K562 (cell line): ENCODE data around the gene PXMP2. TPM values are rescaled to one million over a fixed set of nuclear protein-coding genes. Genes with fewer than 3 reads are reported as not detected.
A peak's percentile ranks its signal among the peaks of the same experiment; 100 is the strongest.

Source experiments
- ATAC-seq: fragments of 200-7000 bp; cut with Tn5 transposase; 3 replicates; pipeline ENCODE4 v1.9.1; 2020; ENCODE audit warnings: moderate library complexity
- BruUV-seq: library from RNA; stranded (reverse); fragments of 400-500 nt; replicated peaks from 2 replicates; lab custom pipeline; 2021; lab: Mats Ljungman, UMichigan
- CTCF ChIA-PET: fragments of 300-600 bp; formaldehyde crosslinking; extraction: SDS; loops from one replicate; lab custom pipeline; 2021; ENCODE audit warnings: low intra/inter-chr PET ratio; lab: Yijun Ruan, JAX
- POLR2A ChIA-PET: fragments of 300-600, 350-650 bp; sonication (Branson Sonifier 250); formaldehyde crosslinking; extraction: SDS; loops from one replicate; lab custom pipeline; 2021; ENCODE audit warnings: antibody characterized with exemption, inconsistent platforms; lab: Yijun Ruan, JAX
- DNase-seq, 4 experiments: peaks; one replicate each; pipeline versions ENCODE4 v3.0.0 to v3.0.0-alpha.2; 2011 to 2018; ENCODE audit warnings: low spot score in 3 of 4, mixed read lengths in 3 of 4; ENCODE audit errors: extremely low read depth in 1 of 4
- FAIRE-seq: peaks from 2 replicates; lab custom pipeline; 2011; peaks lifted over from hg19 to GRCh38; lab: Jason Lieb, UNC
- H2AFZ ChIP-seq: 2 replicates; pipeline ENCODE4 v1.6.0; 2011; ENCODE audit warnings: low read depth, low read length, control low read depth, inconsistent platforms
- H3K27ac ChIP-seq: fragments of 200-600 bp; 3 replicates; pipeline ENCODE4 v1.8.0; 2011; ENCODE audit warnings: low read depth, mild to moderate bottlenecking, control low read depth, inconsistent platforms, low read length, moderate library complexity, mixed read lengths; ENCODE audit errors: extremely low read depth
- H3K27me3 ChIP-seq, 2 experiments: fragments of 300-600 bp in 1 of 2; 2 replicates in 1 of 2; 3 replicates in 1 of 2; pipeline versions ENCODE4 v1.6.0 to v1.8.0; 2011; ENCODE audit warnings: inconsistent platforms in 2 of 2, low read length in 2 of 2, mild to moderate bottlenecking in 1 of 2, mixed read lengths in 1 of 2, moderate library complexity in 1 of 2; ENCODE audit not compliant: control insufficient read depth in 2 of 2, insufficient read depth in 2 of 2
- H3K36me3 ChIP-seq: fragments of 300-600 bp; 3 replicates; pipeline ENCODE4 v1.8.0; 2011; ENCODE audit warnings: mild to moderate bottlenecking, low read length, inconsistent platforms; ENCODE audit not compliant: control insufficient read depth, insufficient read depth
- H3K4me1 ChIP-seq, 2 experiments: fragments of 200-600 bp in 1 of 2; replicated peaks in 1 of 2; 2 replicates in 1 of 2; 3 replicates in 1 of 2; pipeline versions ENCODE4 v1.5.1 to v1.8.0; 2011; ENCODE audit warnings: inconsistent platforms in 2 of 2, low read length in 2 of 2, mild to moderate bottlenecking in 1 of 2, mixed read lengths in 1 of 2, moderate library complexity in 1 of 2; ENCODE audit not compliant: control insufficient read depth in 2 of 2, insufficient read depth in 2 of 2
- H3K4me2 ChIP-seq: 2 replicates; pipeline ENCODE4 v1.6.1; 2011; ENCODE audit warnings: low read length, control low read depth, inconsistent platforms, mixed read lengths; ENCODE audit not compliant: insufficient read depth
- H3K4me3 ChIP-seq: fragments of 200-600 bp; sonication (generic), shearing (Covaris generic); 2 replicates; pipeline ENCODE4 v1.5.1; 2016; ENCODE audit warnings: control low read depth, inconsistent platforms
- H3K79me2 ChIP-seq: fragments of 200-600 bp; 3 replicates; pipeline ENCODE4 v1.8.0; 2011; ENCODE audit warnings: low read length, inconsistent platforms; ENCODE audit not compliant: control insufficient read depth, insufficient read depth
- H3K9ac ChIP-seq, 2 experiments: 2 replicates each; pipeline versions ENCODE4 v1.6.0 to v1.6.1; 2011; ENCODE audit warnings: low read depth in 2 of 2, low read length in 2 of 2, control low read depth in 1 of 2, inconsistent platforms in 1 of 2, mild to moderate bottlenecking in 1 of 2, mixed read lengths in 1 of 2; ENCODE audit not compliant: insufficient read depth in 1 of 2
- H3K9me1 ChIP-seq: one replicate; pipeline ENCODE4 v1.6.0; 2011; ENCODE audit warnings: inconsistent platforms, mild to moderate bottlenecking, low read length, moderate library complexity; ENCODE audit not compliant: control insufficient read depth, insufficient read depth
- H3K9me3 ChIP-seq: replicated peaks from 2 replicates; pipeline ENCODE4 v1.5.1; 2011; ENCODE audit warnings: low read depth, low read length, inconsistent platforms; ENCODE audit not compliant: control insufficient read depth, insufficient read depth
- H4K20me1 ChIP-seq: replicated peaks from 2 replicates; pipeline ENCODE4 v1.6.1; 2011; ENCODE audit warnings: low read length, inconsistent platforms, mixed read lengths; ENCODE audit not compliant: control insufficient read depth, insufficient read depth
- EHMT2 ChIP-seq: fragments of 450-650 bp; IDR thresholded peaks from 2 replicates; pipeline ENCODE4 v1.6.1; 2018; ENCODE audit warnings: antibody characterized with exemption
- ELK1 ChIP-seq: sonication (generic); formaldehyde crosslinking; IDR thresholded peaks from 2 replicates; pipeline ENCODE4 v1.8.1; 2022; ENCODE audit warnings: missing genetic modification reagents
- GABPA ChIP-seq: fragments of 200-800 bp; sonication (Bioruptor generic); conservative IDR thresholded peaks from 2 replicates; pipeline ENCODE4 v1.6.1; 2016; ENCODE audit warnings: low read depth, missing genetic modification characterization, missing compliant biosample characterization
- HOMEZ ChIP-seq: fragments of 250-450 bp; sonication (Bioruptor Pico); IDR thresholded peaks from 2 replicates; pipeline ENCODE4 v1.4.0; 2020; ENCODE audit warnings: mild to moderate bottlenecking, moderate library complexity
- MTA1 ChIP-seq: fragments of 450-650 bp; IDR thresholded peaks from 2 replicates; pipeline ENCODE4 v1.6.1; 2017; ENCODE audit warnings: borderline replicate concordance
- PHB ChIP-seq: fragments of 250-450 bp; sonication (Bioruptor Pico); IDR thresholded peaks from 2 replicates; pipeline ENCODE4 v1.5.0; 2021
- POU5F1 ChIP-seq: fragments of 150-350 bp; IDR thresholded peaks from 2 replicates; pipeline ENCODE4 v1.6.1; 2014; ENCODE audit warnings: borderline replicate concordance, low read length, low read depth, mild to moderate bottlenecking; ENCODE audit not compliant: partially characterized antibody
- RBFOX2 ChIP-seq: fragments of 200-400 bp; formaldehyde crosslinking; IDR thresholded peaks from 2 replicates; pipeline ENCODE4 v1.6.1; 2017; ENCODE audit warnings: low read depth, mild to moderate bottlenecking, low read length, moderate library complexity
- WGBS: fragments of 100-300 bp; shearing (Covaris generic); methylation state at CpG from one replicate; pipeline ENCODE4 v1.1.6; 2016; ENCODE audit warnings: low coverage, mixed read lengths; ENCODE audit not compliant: insufficient coverage; ENCODE audit errors: missing lambda C conversion rate; 5-methylcytosine and 5-hydroxymethylcytosine counted together
- in situ Hi-C: fragments of 300-500 bp; cut with MboI; formaldehyde crosslinking; loops from 4 replicates; pipeline ENCODE4 v1.15.0; 2018; ENCODE audit warnings: inconsistent platforms, mixed read lengths
- intact Hi-C: fragments of 100-400 bp; cut with micrococcal nuclease; formaldehyde crosslinking; loops from 2 replicates; pipeline ENCODE4 v1.14.2; 2022
- polyA plus RNA-seq, 8 experiments: library from polyadenylated mRNA; depleted of rRNA in 4 of 8; stranded (reverse) in 5 of 8; unstranded in 3 of 8; fragments of >200 nt; fragmentation: Nextera tagmentation in 2 of 8; fragmentation: Illumina TruSeq in 1 of 8; extraction: Ambion mirVana in 2 of 8; extraction: Trizol in 1 of 8; gene quantifications; 2 replicates each; pipeline versions ENCODE4 v1.2.1 to v1.2.3, GENCODE V29; 2011 to 2014; ENCODE audit warnings: inconsistent platforms in 1 of 8, missing spikeins in 1 of 8
- total RNA-seq, 7 experiments: library from RNA; depleted of rRNA in 6 of 7; stranded (reverse); fragments of >200 nt in 6 of 7; fragmentation: Illumina TruSeq in 2 of 7; extraction: Trizol in 2 of 7; gene quantifications; 2 replicates each; pipeline versions ENCODE4 v1.2.1 to v1.2.3, GENCODE V29; 2011 to 2021; ENCODE audit warnings: low replicate concordance in 1 of 7

PXMP2 gene
- total and polyA plus RNA-seq, 9 of the 15 experiments (the other 6 are each of a cell fraction or from before 2014, with no cell fraction given), result 3.0 to 66.1 (median 44.7) TPM

GRCh38 chr12:132686825-132687210 lies 569 bp upstream of the PXMP2 start (continued):
- TF ChIP-seq ELK1 (CRISPR knock-in tag) (no peak), POU5F1 (no peak), GABPA (tag) (no peak), MTA1 (no peak), EHMT2 (no peak), PHB (CRISPR knock-in tag) (no peak)

GRCh38 chr12:132689227-132689626 lies 1.8 kb downstream of the PXMP2 start:
- DNase-seq (no peak), ATAC-seq (no peak), FAIRE-seq (no peak)
- H4K20me1 ChIP-seq, result peaks cover 7% of the 10 kb centered on the region
- TF ChIP-seq RBFOX2, result peak; percentile 51
- TF ChIP-seq HOMEZ (CRISPR knock-in tag), result no peak
- peaks cover 6% of the 10 kb centered on the region for H3K9me1 ChIP-seq
- no peaks in the 10 kb centered on the region for H3K27me3 ChIP-seq
- H3K79me2 ChIP-seq, result peaks cover 44% of the 10 kb centered on the region
- H3K9ac ChIP-seq, result peak overlapping the region; percentile 26 to 88
- H3K4me1 ChIP-seq, result peaks cover 14 to 29% of the 10 kb centered on the region in 2 experiments; a peak in 4 of 5 replicates
- peak overlapping the region; percentile 61 for H3K4me2 ChIP-seq
- WGBS, result 44% methylated on average over 7 of the region's 18 CpGs
- POLR2A ChIA-PET, result interaction anchor here (1.3 kb wide), 1 partner anchor 13 kb away, joined by 4 read pairs; no protein-coding TSS in a partner anchor
- H3K27ac ChIP-seq, result peak overlapping the region; percentile 22; the same call in 1 of the 3 replicates
- H3K4me3 ChIP-seq, result peak overlapping the region; percentile 24; the same call in 1 of the 2 replicates
- in situ Hi-C loops (no loop called here), intact Hi-C loops (no loop called here)
- no peak overlapping the region for H2AFZ ChIP-seq
- CTCF ChIA-PET, result no interaction called here
- no TSS peak for BruUV-seq
- H3K36me3 ChIP-seq, result peaks cover 35% of the 10 kb centered on the region
- 0 out of 2 replicates have a peak, but pooled peaks cover 8% of the 10 kb centered on the region for H3K9me3 ChIP-seq
